Measurements from ENCODE around the gene IPO4.

The IPO4 gene

GRCh38 chr14:24146453-24146977, 42.1 kb downstream of the IPO4 start, which contains the start of gene PSME2:
Gene PSME2, minus strand, starts transcription at chr14:24146610. Its CDS starts 29 bp downstream, at chr14:24146581.
- DNase-seq, result peak; percentile 93 to 97

GRCh38 chr14:24145690-24146452, 42.7 kb downstream of the IPO4 start:
- no peak for DNase-seq

- DNase-seq, result no peak
Observed at GRCh38 chr14:24145219-24145618, 43.4 kb downstream of the IPO4 start.

GRCh38 chr14:24144451-24144850, 44.2 kb downstream of the IPO4 start:
- no peak for DNase-seq

- no peak for DNase-seq
Observed at GRCh38 chr14:24143511-24143910, 45.1 kb downstream of the IPO4 start.

- peak; percentile 98 for DNase-seq
Observed at GRCh38 chr14:24141097-24141880, 47.3 kb downstream of the IPO4 start, which contains the start of gene EMC9. Gene EMC9, minus strand, starts transcription at chr14:24141591. Its CDS starts 287 bp downstream, at chr14:24141304.

- DNase-seq, result no peak
Observed at GRCh38 chr14:24139272-24139934, 49.2 kb downstream of the IPO4 start.

GRCh38 chr14:24138396-24139271, 50.0 kb downstream of the IPO4 start:
- no peak for DNase-seq

- DNase-seq, result no peak
Observed at GRCh38 chr14:24137529-24138395, 50.9 kb downstream of the IPO4 start.

GRCh38 chr14:24136684-24137528, 51.7 kb downstream of the IPO4 start:
- no peak for DNase-seq

- peak; percentile 53 to 86 for DNase-seq
Observed at GRCh38 chr14:24135834-24136683, 52.6 kb downstream of the IPO4 start, which contains the start of gene PSME1. Gene PSME1, plus strand, starts transcription at chr14:24136194. Its CDS starts 69 bp downstream, at chr14:24136263.

- DNase-seq, result no peak
Observed at GRCh38 chr14:24135584-24135833, 53.1 kb downstream of the IPO4 start.

GRCh38 chr14:24133735-24134134, 54.9 kb downstream of the IPO4 start:
- no peak for DNase-seq

GRCh38 chr14:24132976-24133375, 55.6 kb downstream of the IPO4 start:
- DNase-seq, result no peak

GRCh38 chr14:24132061-24132685, 56.4 kb downstream of the IPO4 start:
- DNase-seq, result no peak

GRCh38 chr14:24131549-24131966, 57.1 kb downstream of the IPO4 start:
- DNase-seq, result no peak

- DNase-seq, result no peak
Observed at GRCh38 chr14:24130717-24131548, 57.7 kb downstream of the IPO4 start.

GRCh38 chr14:24130380-24130716, 58.3 kb downstream of the IPO4 start, which contains the start of gene FITM1:
Gene FITM1, plus strand, starts transcription at chr14:24130659. Its CDS starts 905 bp downstream, at chr14:24131564.
- DNase-seq, result no peak

Measured in SW 1271 (cell line).